SH-SY5Y (cell line): ENCODE results near the gene PLET1.

Experiments used
- GATA2 ChIP-seq: IDR thresholded peaks from 2 replicates; pipeline ENCODE4 v1.6.1; 2011; ENCODE audit warnings: mild to moderate bottlenecking, low read depth, low read length
- GATA3 ChIP-seq: IDR thresholded peaks from 2 replicates; pipeline ENCODE4 v1.6.1; 2011; ENCODE audit warnings: low read depth, mild to moderate bottlenecking, low read length, moderate library complexity

- TF ChIP-seq GATA2: no peak
- TF ChIP-seq GATA3: no peak
Measured at GRCh38 chr11:112292785-112293407, 32.2 kb upstream of the PLET1 start.
